ENCODE data around the gene ACKR2.
"Not testable (repeated sequence)": the region's sequence is repeated elsewhere in the genome, so short reads cannot be mapped to it uniquely, and the experiment has no call there.

ACKR2 gene

GRCh38 chr3:42801784-42802183 is 7.5 kb upstream of the ACKR2 start:
- DNase-seq: no peak

GRCh38 chr3:42802876-42803413 is 6.3 kb upstream of the ACKR2 start:
- no peak for DNase-seq

DNA sequence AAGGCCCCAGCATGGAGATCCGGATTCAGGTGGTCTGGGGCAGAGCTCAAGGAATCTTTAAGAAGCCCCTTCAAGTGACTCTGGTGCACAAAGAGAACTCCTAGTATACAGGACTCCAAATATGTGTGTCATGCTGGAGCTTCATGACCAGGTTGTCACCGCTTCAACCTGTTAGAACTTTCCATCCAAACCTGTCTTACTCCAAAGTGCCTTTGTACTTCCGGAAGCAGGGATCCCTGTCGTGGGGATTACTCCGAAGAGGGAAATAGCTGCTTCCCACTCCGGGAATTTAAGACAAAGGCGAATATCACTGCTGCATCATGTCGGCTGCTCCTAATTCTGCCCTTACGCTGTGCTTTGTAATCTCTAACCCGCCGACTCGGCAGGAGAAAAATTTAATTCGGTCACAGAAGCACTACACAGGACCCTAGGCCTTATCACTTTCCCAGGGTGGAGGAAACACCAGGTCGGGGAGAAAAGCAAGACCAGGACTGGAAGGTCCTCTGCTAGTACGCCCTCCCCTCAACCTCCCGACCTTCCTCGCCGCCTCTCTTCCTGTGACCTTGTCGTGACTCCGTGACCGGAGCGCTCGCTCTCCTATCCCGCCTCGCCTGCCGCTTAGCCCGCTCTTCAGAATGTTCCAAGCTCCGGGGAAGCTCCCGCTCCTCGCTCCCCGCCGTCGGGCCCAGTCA is 5.7 kb upstream of the ACKR2 start:
- DNase-seq: no peak

DNA sequence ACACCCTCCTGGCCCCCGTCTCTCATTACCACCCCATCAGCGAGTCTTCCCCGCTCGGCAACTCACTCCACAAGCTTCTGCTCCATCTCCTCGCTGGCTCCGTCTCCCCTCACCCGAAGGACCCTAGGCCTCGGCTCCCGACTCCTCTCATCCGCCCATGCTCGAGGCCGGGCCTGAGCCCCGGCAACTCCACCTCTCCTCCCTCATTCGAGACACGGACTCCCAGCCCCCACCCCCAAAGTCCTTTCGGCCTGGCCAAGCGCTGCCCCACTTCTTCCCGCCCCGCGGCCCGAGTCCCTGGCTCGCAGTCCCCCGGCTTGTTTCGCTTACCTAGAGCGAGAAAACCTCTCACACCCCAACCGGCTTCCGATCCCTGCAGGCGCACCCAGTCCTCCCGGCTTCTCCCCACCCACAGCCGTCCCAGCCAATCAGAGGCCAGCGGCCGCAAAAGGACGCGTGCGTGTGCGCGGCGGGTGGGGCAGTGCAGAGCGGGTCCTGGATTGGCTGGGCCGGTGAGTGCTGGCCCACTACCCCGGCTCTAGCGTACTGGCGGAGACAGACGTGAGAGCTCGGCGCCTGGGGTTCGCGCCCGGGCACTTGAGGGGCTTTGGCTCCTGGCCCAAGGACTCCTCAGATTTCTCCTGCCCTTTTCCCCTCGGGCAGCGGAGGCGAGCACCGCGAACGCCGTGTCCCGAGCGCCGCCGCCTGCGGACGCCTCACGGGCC is 5.0 kb upstream of the ACKR2 start, which contains the start of gene HIGD1A:
TSS of gene HIGD1A (minus strand) at position 385 of the 725 bp plus-strand sequence. CDS start 10,237 bp downstream, outside the sequence.
- peak; percentile 81 for DNase-seq

DNA sequence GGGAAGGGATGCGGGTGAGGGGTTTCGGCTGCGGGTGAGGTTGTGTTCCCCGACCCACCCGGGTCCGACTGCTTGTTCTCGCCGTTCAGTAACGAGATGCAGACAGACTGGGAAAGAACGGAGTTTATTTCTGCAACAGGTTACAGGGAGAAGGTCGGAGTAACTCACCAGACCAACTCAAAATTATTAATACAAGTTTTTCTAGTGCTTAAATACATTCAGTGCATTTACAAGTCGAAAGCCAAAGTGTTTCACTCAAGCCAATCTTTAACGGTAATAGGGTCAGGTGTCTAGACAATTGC is 4.5 kb upstream of the ACKR2 start:
- no peak for DNase-seq

- no peak for DNase-seq
Measured at GRCh38 chr3:42805141-42805821, 4.0 kb upstream of the ACKR2 start.

DNA sequence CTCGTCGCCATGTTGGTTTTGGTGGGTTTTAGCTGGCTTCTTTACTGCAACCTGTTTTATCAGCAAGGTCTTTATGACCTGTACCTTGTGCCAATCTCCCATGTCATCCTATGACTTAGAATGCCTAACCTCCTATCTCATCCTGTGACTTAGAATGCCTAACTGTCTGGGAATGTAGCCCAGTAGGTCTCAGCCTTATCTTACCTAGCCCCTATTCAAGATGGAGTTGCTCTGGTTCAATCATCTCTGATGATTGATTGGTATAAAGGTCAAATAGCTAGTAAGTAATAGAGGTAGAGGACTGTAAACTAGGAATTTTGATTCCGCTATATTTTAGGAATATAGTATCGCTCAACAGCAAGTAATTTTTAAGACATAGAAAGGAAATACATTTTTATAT is 1.3 kb upstream of the ACKR2 start:
- no peak for DNase-seq

DNA sequence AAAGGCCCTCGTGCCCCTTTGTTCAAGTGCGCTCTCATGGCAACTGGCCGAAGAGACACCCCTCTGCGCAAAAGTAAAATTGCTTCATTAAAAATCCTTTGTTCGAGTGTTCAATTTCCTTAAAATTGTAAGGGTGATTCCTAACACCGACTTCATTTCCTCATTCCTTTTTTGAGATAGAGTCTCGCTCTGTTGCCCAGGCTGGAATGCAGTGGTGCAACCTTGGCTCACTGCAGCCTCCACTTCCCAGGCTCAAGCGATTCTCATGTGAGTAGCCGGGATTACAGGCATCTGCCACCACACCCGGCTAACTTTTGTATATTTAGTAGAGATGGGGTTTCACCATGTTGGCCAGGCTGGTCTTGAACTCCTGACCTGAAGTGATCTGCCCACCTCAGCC is 1.5 kb downstream of the ACKR2 start:
- DNase-seq: not testable (repeated sequence)

DNA sequence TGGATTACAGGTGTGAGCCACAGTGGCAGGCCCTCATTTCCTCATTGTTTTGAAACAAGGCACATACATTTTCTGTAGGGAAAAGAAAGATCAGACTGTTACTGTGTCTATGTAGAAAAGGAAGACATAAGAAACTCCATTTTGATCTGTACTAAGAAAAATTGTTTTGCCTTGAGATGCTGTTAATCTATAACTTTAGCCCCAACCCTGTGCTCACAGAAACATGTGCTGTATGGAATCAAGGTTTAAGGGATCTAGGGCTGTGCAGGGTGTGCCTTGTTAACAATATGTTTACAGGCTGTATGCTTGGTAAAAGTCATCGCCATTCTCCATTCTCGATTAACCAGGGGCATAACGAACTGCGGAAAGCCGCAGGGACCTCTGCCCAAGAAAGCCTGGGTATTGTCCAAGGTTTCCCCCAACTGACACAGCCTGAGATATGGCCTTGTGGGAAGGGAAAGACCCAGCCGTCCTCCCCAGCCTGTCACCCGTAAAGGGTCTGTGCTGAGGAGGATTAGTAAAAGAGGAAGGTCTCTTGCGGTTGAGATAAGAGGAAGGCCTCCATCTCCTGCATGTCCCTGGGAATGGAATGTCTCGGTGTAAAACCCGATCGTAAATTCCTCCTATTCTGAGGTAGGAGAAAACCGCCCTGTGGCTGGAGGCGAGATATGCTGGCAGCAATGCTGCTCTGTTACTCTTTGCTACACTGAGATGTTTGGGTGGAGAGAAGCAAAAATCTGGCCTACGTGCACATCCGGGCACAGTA is 2.1 kb downstream of the ACKR2 start:
- not testable (repeated sequence) for DNase-seq

DNA sequence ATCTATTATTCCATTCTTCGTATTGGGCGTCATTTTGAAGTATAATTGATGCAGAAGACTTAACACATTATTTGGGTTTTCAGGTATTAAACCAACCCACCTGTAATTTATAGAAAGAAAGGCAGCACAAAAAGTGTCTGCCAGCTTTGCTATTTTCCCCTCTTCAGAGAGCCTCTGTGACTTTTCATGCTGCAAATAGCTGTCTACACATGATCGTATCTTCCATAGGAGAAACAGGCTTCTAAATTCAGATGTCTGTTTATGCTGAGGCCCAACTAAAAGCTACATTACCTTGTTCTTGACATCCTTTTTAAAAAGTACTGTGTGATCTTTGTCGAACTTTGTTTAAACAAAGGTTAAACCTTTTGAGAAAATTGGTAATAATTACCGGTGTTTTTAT is 5.0 kb downstream of the ACKR2 start:
- DNase-seq: no peak

- no peak for DNase-seq
Measured at GRCh38 chr3:42814914-42815507, 5.8 kb downstream of the ACKR2 start.

DNA sequence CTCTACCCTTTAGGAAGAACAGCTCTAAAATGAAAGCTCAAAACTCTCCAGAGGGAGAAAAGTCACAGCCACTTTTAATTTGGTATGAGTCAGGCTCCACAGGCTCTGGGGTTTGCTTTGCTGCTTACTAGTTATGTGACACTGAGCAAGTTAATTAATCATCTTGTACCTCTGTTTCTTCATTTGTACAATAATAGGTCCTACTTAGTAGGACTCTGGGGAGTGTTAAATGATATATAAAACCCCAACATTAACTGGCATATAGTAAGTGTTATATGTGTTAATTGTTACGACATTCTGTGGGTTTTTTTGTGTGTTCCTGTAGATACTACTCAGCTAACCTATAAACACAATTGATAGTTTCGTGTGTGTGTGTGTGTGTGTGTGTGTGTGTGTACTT is 6.6 kb downstream of the ACKR2 start:
- no peak for DNase-seq

GRCh38 chr3:42819351-42819965 is 10.2 kb downstream of the ACKR2 start:
- peak; percentile 73 for DNase-seq

GRCh38 chr3:42820746-42821051 is 11.5 kb downstream of the ACKR2 start:
- DNase-seq: no peak

DNA sequence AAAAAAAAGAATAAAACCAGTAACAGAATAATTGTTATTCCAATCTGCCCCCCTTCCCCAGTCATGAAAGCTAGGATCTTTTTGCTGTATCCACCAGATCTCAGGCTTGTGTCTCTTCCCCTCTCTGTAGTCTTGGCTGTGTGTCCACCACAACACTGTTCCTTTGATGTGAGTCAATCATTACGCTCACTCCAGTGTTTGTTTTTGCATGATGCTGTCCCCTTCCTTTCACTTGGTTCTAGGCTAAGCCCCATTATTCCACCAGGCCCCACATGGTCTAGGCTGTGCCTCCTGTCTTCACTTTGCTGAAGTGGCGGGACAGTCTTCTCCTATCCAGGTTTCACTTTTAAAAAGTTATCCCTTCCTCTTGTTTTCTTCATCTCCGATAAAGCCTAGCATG is 13.6 kb downstream of the ACKR2 start:
- no peak for DNase-seq

- no peak for DNase-seq
Measured at GRCh38 chr3:42823351-42823750, 14.1 kb downstream of the ACKR2 start.

GRCh38 chr3:42826141-42826540 is 16.9 kb downstream of the ACKR2 start:
- DNase-seq: no peak

- no peak for DNase-seq
Measured at GRCh38 chr3:42827023-42827422, 17.8 kb downstream of the ACKR2 start.

- DNase-seq: no peak
Measured at GRCh38 chr3:42827654-42828053, 18.4 kb downstream of the ACKR2 start.

DNA sequence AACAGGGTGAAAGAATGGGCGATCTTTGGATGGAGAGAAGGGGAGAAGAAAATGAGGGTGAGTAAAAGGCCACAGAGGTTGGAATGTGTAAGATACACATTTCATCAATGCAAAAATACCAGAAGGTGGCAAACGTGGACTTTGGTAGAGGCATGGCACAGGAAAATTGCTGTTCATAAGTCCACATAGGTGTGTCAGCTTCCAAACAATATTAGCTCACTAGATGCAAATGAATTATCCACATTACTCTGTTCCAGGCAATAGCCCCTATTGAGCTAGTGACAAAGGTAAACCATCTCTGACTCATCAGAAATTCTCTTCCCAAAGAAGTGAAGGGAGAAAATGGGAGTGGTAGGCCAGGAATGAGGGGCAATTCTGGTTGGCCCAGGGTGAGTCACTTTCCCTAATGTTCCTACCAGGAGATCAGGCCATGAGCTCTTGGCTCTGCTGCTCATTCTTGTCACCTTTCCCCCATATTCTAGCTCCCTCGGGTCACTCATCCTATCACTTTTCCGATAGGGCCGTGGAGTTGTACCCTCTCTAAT is 19.9 kb downstream of the ACKR2 start:
- DNase-seq: no peak

GRCh38 chr3:42829628-42830436 is 20.6 kb downstream of the ACKR2 start:
- DNase-seq: no peak
